ACC112 (cell line): ENCODE results near the gene ELOVL7.

ENCODE experiments used
- H2AFZ ChIP-seq: fragments of 200-600 bp; sonication (generic); one replicate; pipeline ENCODE4 v1.6.0; 2017; ENCODE audit warnings: antibody characterized with exemption, low read length; ENCODE audit not compliant: unreplicated experiment
- H3K27ac ChIP-seq: fragments of 200-600 bp; sonication (generic); 2 replicates; pipeline ENCODE4 v1.5.1; 2014; ENCODE audit warnings: low read depth, mild to moderate bottlenecking, antibody characterized with exemption, low read length, moderate library complexity
- H3K27me3 ChIP-seq: fragments of 200-600 bp; sonication (generic); 2 replicates; pipeline ENCODE4 v1.6.1; 2014; ENCODE audit warnings: mild to moderate bottlenecking, antibody characterized with exemption, low read length, moderate library complexity, mixed read lengths; ENCODE audit not compliant: insufficient read depth
- H3K36me3 ChIP-seq: fragments of 200-600 bp; sonication (generic); 2 replicates; pipeline ENCODE4 v1.6.1; 2016; ENCODE audit warnings: mild to moderate bottlenecking, antibody characterized with exemption, low read length, moderate library complexity, mixed read lengths; ENCODE audit not compliant: insufficient read depth
- H3K4me1 ChIP-seq: fragments of 200-600 bp; sonication (generic); one replicate; pipeline ENCODE4 v1.6.1; 2016; ENCODE audit warnings: low read length, mixed read lengths; ENCODE audit not compliant: insufficient read depth, unreplicated experiment, control insufficient read depth
- H3K4me3 ChIP-seq: fragments of 200-600 bp; sonication (generic); 2 replicates; pipeline ENCODE4 v1.5.1; 2014; ENCODE audit warnings: mild to moderate bottlenecking, low read depth, low read length
- H3K79me2 ChIP-seq: fragments of 200-600 bp; sonication (generic); one replicate; pipeline ENCODE4 v1.6.0; 2016; ENCODE audit warnings: low read length; ENCODE audit not compliant: control insufficient read depth, unreplicated experiment, insufficient read depth

Gene ELOVL7

GRCh38 chr5:60814498-60814897, 29.6 kb downstream of the ELOVL7 start:
- Histone ChIP-seq H3K4me1 (peaks cover 17% of the 10 kb centered on the region), H3K79me2 (no peaks in the 10 kb centered on the region), H3K4me3 (no peak overlapping the region), H3K36me3 (no peaks in the 10 kb centered on the region), H3K27me3 (no peaks in the 10 kb centered on the region), H2AFZ (no peak overlapping the region), H3K27ac (no peak overlapping the region)

GRCh38 chr5:60812426-60812825, 31.6 kb downstream of the ELOVL7 start:
- Histone ChIP-seq H3K27ac (no peak overlapping the region), H3K4me1 (peaks cover 21% of the 10 kb centered on the region), H3K79me2 (no peaks in the 10 kb centered on the region), H3K27me3 (no peaks in the 10 kb centered on the region), H2AFZ (no peak overlapping the region), H3K4me3 (no peak overlapping the region), H3K36me3 (no peaks in the 10 kb centered on the region)

- peak overlapping the region; percentile 53 for H2AFZ ChIP-seq
- H3K4me1 ChIP-seq = peaks cover 18% of the 10 kb centered on the region
- no peak overlapping the region for H3K4me3 ChIP-seq
- H3K27ac ChIP-seq = peak overlapping the region; percentile 47
- no peaks in the 10 kb centered on the region for H3K27me3 ChIP-seq
- H3K36me3 ChIP-seq = no peaks in the 10 kb centered on the region
- H3K79me2 ChIP-seq = no peaks in the 10 kb centered on the region
These were observed 33.0 kb downstream of the ELOVL7 start for GRCh38 chr5:60811105-60811504.

GRCh38 chr5:60810438-60811085, 33.5 kb downstream of the ELOVL7 start:
- H3K79me2 ChIP-seq = no peaks in the 10 kb centered on the region

GRCh38 chr5:60809891-60810425, 34.1 kb downstream of the ELOVL7 start:
- H3K27ac ChIP-seq = no peak overlapping the region
- H3K79me2 ChIP-seq = no peaks in the 10 kb centered on the region
- H3K4me1 ChIP-seq = peaks cover 18% of the 10 kb centered on the region
- H3K4me3 ChIP-seq = no peak overlapping the region
- H3K27me3 ChIP-seq = no peaks in the 10 kb centered on the region
- peak overlapping the region; percentile 21 for H2AFZ ChIP-seq
- H3K36me3 ChIP-seq = no peaks in the 10 kb centered on the region

More at GRCh38 chr5:60810438-60811085, 33.5 kb downstream of the ELOVL7 start:
- Histone ChIP-seq H2AFZ (peak overlapping the region; percentile 53), H3K4me1 (peaks cover 18% of the 10 kb centered on the region), H3K27me3 (no peaks in the 10 kb centered on the region), H3K27ac (peak overlapping the region; percentile 47), H3K36me3 (no peaks in the 10 kb centered on the region), H3K4me3 (peak overlapping the region; percentile 15; the same call in 1 of the 2 replicates)

GRCh38 chr5:60806591-60807243, 37.4 kb downstream of the ELOVL7 start:
- H3K4me3 ChIP-seq = no peak overlapping the region
- H3K27ac ChIP-seq = no peak overlapping the region
- H3K27me3 ChIP-seq = no peaks in the 10 kb centered on the region
- H3K36me3 ChIP-seq = no peaks in the 10 kb centered on the region
- no peaks in the 10 kb centered on the region for H3K79me2 ChIP-seq
- peaks cover 18% of the 10 kb centered on the region for H3K4me1 ChIP-seq
- H2AFZ ChIP-seq = no peak overlapping the region

- Histone ChIP-seq H3K4me1 (peaks cover 13% of the 10 kb centered on the region), H3K27ac (no peak overlapping the region), H2AFZ (no peak overlapping the region), H3K4me3 (no peak overlapping the region), H3K79me2 (no peaks in the 10 kb centered on the region), H3K36me3 (no peaks in the 10 kb centered on the region), H3K27me3 (no peaks in the 10 kb centered on the region)
These were observed 38.6 kb downstream of the ELOVL7 start for GRCh38 chr5:60805463-60805862.

GRCh38 chr5:60803712-60804111, 40.4 kb downstream of the ELOVL7 start:
- Histone ChIP-seq H3K4me1 (no peaks in the 10 kb centered on the region), H2AFZ (no peak overlapping the region), H3K36me3 (no peaks in the 10 kb centered on the region), H3K79me2 (no peaks in the 10 kb centered on the region), H3K4me3 (no peak overlapping the region), H3K27me3 (no peaks in the 10 kb centered on the region; the same call in 1 of the 2 replicates), H3K27ac (no peak overlapping the region)

- Histone ChIP-seq H3K79me2 (no peaks in the 10 kb centered on the region), H3K27ac (no peak overlapping the region), H3K36me3 (no peaks in the 10 kb centered on the region), H3K4me3 (no peak overlapping the region), H3K4me1 (no peaks in the 10 kb centered on the region), H2AFZ (no peak overlapping the region), H3K27me3 (peaks cover 3% of the 10 kb centered on the region; the same call in 1 of the 2 replicates)
These were observed 41.1 kb downstream of the ELOVL7 start for GRCh38 chr5:60802986-60803385.

- Histone ChIP-seq H2AFZ (no peak overlapping the region), H3K4me3 (no peak overlapping the region)
These were observed 41.8 kb downstream of the ELOVL7 start for GRCh38 chr5:60802226-60802625.

More at GRCh38 chr5:60802226-60802625, 41.8 kb downstream of the ELOVL7 start:
- Histone ChIP-seq H3K27me3 (peaks cover 6% of the 10 kb centered on the region), H3K27ac (no peak overlapping the region), H3K36me3 (no peaks in the 10 kb centered on the region), H3K4me1 (no peaks in the 10 kb centered on the region), H3K79me2 (no peaks in the 10 kb centered on the region)
